Activated CD8-positive, alpha-beta memory T cell treated with anti-CD3 and anti-CD28 coated beads, Interleukin-2, amount 10 ng/mL, durations not matched to agents 7 days and 5 days (primary cell): ENCODE data around the gene PRSS8. TPM values are rescaled to one million over a fixed set of nuclear protein-coding genes. Genes with fewer than 3 reads are reported as not detected.

Experiments used
- ATAC-seq: fragments of 150-1000 bp; cut with Tn5 transposase; one replicate; pipeline ENCODE4 v1.10.0; 2021; ENCODE audit warnings: moderate library complexity
- CTCF ChIA-PET: fragments of 350-600 bp; sonication (Branson Sonifier 250); formaldehyde crosslinking; loops from one replicate; lab custom pipeline; 2021; ENCODE audit warnings: antibody characterized with exemption; lab: Charles Lee
- DNase-seq: peaks from one replicate; pipeline ENCODE4 v3.0.0-alpha.2; 2020
- H3K27ac Mint-ChIP-seq: one replicate; pipeline ENCODE4 v1.8.0; 2021; ENCODE audit warnings: mild to moderate bottlenecking, mixed read lengths
- H3K27me3 Mint-ChIP-seq: one replicate; pipeline ENCODE4 v1.8.0; 2021; ENCODE audit warnings: mixed read lengths
- H3K36me3 Mint-ChIP-seq: one replicate; pipeline ENCODE4 v1.8.0; 2021; ENCODE audit warnings: mild to moderate bottlenecking, mixed read lengths
- H3K4me1 Mint-ChIP-seq: one replicate; pipeline ENCODE4 v1.8.0; 2021; ENCODE audit warnings: mixed read lengths
- H3K4me3 Mint-ChIP-seq: one replicate; pipeline ENCODE4 v1.8.0; 2021; ENCODE audit warnings: mild to moderate bottlenecking, moderate library complexity, mixed read lengths
- H3K9me3 Mint-ChIP-seq: one replicate; pipeline ENCODE4 v1.8.0; 2022; ENCODE audit warnings: low read depth, mixed read lengths
- total RNA-seq, 2 experiments: library from RNA; stranded (reverse); gene quantifications; one replicate each; pipeline ENCODE4 v1.2.3, GENCODE V29; 2021

Gene PRSS8
- total RNA-seq, 2 experiments from 2014 or later, result not detected

GRCh38 chr16:31113121-31114120, 22.1 kb downstream of the PRSS8 start:
- Mint-ChIP-seq H3K4me3 (no peak overlapping the region), H3K4me1 (peaks cover 29% of the 10 kb centered on the region), H3K27me3 (no peaks in the 10 kb centered on the region), H3K27ac (peak overlapping the region; percentile 52), H3K9me3 (no peaks in the 10 kb centered on the region), H3K36me3 (peaks cover 17% of the 10 kb centered on the region)
- DNase-seq, result no peak
- no peak for ATAC-seq
- CTCF ChIA-PET, result interaction anchor here (1.4 kb wide), 1 partner anchor 12 kb away, joined by 4 read pairs; no protein-coding TSS in a partner anchor

DNA sequence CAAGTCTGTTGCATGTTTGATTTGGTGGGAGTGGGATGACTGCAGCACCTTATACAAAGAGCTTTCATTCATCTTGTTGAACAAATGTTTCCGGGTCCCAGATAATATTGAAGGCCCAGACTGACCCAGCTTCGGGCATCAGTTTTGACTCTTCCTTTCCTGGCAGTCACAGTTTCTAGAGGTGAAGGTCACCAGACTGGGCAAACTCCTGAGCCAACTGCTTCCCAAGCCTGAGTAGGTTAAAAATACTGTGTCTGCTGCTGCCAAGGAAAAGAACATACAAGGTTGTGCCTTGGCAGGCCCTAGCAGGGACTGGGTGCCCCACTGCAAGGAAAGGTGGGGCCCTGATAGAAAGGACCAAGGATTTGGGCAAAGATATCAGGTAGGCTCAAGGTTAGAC, 22.8 kb downstream of the PRSS8 start:
- peaks cover 17% of the 10 kb centered on the region for H3K36me3 Mint-ChIP-seq
- peaks cover 27% of the 10 kb centered on the region for H3K4me1 Mint-ChIP-seq
- CTCF ChIA-PET, result interaction anchor here (1.4 kb wide), 1 partner anchor 12 kb away, joined by 4 read pairs; no protein-coding TSS in a partner anchor
- DNase-seq, result no peak
- H3K27ac Mint-ChIP-seq, result peak overlapping the region; percentile 27
- no peaks in the 10 kb centered on the region for H3K27me3 Mint-ChIP-seq
- no peak overlapping the region for H3K4me3 Mint-ChIP-seq
- H3K9me3 Mint-ChIP-seq, result no peaks in the 10 kb centered on the region
- ATAC-seq, result no peak

- no peak overlapping the region for H3K4me3 Mint-ChIP-seq
- no peaks in the 10 kb centered on the region for H3K9me3 Mint-ChIP-seq
- ATAC-seq (no peak), DNase-seq (no peak)
- H3K4me1 Mint-ChIP-seq, result peaks cover 29% of the 10 kb centered on the region
- CTCF ChIA-PET, result interaction anchor here (1.2 to 1.4 kb wide), 2 partner anchors 11 to 31 kb away, joined by 3 to 4 read pairs; no protein-coding TSS in a partner anchor
- H3K27ac Mint-ChIP-seq, result peak overlapping the region; percentile 13
- peaks cover 17% of the 10 kb centered on the region for H3K36me3 Mint-ChIP-seq
- no peaks in the 10 kb centered on the region for H3K27me3 Mint-ChIP-seq
Measured at GRCh38 chr16:31111881-31112466, 23.6 kb downstream of the PRSS8 start.

GRCh38 chr16:31110106-31111034, 25.2 kb downstream of the PRSS8 start:
- DNase-seq (no peak), ATAC-seq (no peak)
- Mint-ChIP-seq H3K27ac (no peak overlapping the region), H3K4me3 (no peak overlapping the region), H3K36me3 (peaks cover 17% of the 10 kb centered on the region), H3K27me3 (no peaks in the 10 kb centered on the region), H3K4me1 (peaks cover 29% of the 10 kb centered on the region), H3K9me3 (no peaks in the 10 kb centered on the region)
- CTCF ChIA-PET, result no interaction called here

- Mint-ChIP-seq H3K27ac (peak overlapping the region; percentile 38), H3K27me3 (no peaks in the 10 kb centered on the region), H3K9me3 (no peaks in the 10 kb centered on the region), H3K36me3 (peaks cover 17% of the 10 kb centered on the region), H3K4me1 (peaks cover 29% of the 10 kb centered on the region), H3K4me3 (peak overlapping the region; percentile 66)
- CTCF ChIA-PET, result no interaction called here
- no peak for DNase-seq
- no peak for ATAC-seq
Measured at GRCh38 chr16:31109622-31110021, 25.9 kb downstream of the PRSS8 start.

- CTCF ChIA-PET, result interaction anchor here (1.0 kb wide), 1 partner anchor 155 kb away, joined by 3 read pairs; no protein-coding TSS in a partner anchor
- no peaks in the 10 kb centered on the region for H3K27me3 Mint-ChIP-seq
- no peak for ATAC-seq
- peak overlapping the region; percentile 71 for H3K4me3 Mint-ChIP-seq
- peak overlapping the region; percentile 64 for H3K27ac Mint-ChIP-seq
- H3K36me3 Mint-ChIP-seq, result peaks cover 17% of the 10 kb centered on the region
- H3K4me1 Mint-ChIP-seq, result peaks cover 26% of the 10 kb centered on the region
- DNase-seq, result no peak
- no peaks in the 10 kb centered on the region for H3K9me3 Mint-ChIP-seq
Measured at GRCh38 chr16:31108794-31109558, 26.6 kb downstream of the PRSS8 start.

- peak within 1 kb of the TSS; percentile 86 for H3K27ac Mint-ChIP-seq
- H3K4me1 Mint-ChIP-seq, result peaks cover 22% of the 10 kb centered on the region
- no peaks in the 10 kb centered on the region for H3K9me3 Mint-ChIP-seq
- DNase-seq, result peak; percentile 87
- peak; percentile 94 for ATAC-seq
- peaks cover 17% of the 10 kb centered on the region for H3K36me3 Mint-ChIP-seq
- no peaks in the 10 kb centered on the region for H3K27me3 Mint-ChIP-seq
- H3K4me3 Mint-ChIP-seq, result peak within 1 kb of the TSS; percentile 80
- CTCF ChIA-PET, result interaction anchor here (1.0 to 2.0 kb wide), 4 partner anchors 9 to 154 kb away, joined by 3 to 11 read pairs (median 4); partner anchors contain the start of gene KAT8
Measured at GRCh38 chr16:31108035-31108793, 27.3 kb downstream of the PRSS8 start, which contains the start of gene BCKDK. Gene BCKDK (plus strand): TSS chr16:31108386. CDS start chr16:31109224, 838 bp downstream.

- CTCF ChIA-PET, result interaction anchor here (1.1 to 2.0 kb wide), 3 partner anchors 9 to 35 kb away, joined by 3 to 11 read pairs (median 4); partner anchors contain the start of gene KAT8
- peak overlapping the region; percentile 86 for H3K27ac Mint-ChIP-seq
Measured at GRCh38 chr16:31107465-31107867, 28.1 kb downstream of the PRSS8 start.

DNA sequence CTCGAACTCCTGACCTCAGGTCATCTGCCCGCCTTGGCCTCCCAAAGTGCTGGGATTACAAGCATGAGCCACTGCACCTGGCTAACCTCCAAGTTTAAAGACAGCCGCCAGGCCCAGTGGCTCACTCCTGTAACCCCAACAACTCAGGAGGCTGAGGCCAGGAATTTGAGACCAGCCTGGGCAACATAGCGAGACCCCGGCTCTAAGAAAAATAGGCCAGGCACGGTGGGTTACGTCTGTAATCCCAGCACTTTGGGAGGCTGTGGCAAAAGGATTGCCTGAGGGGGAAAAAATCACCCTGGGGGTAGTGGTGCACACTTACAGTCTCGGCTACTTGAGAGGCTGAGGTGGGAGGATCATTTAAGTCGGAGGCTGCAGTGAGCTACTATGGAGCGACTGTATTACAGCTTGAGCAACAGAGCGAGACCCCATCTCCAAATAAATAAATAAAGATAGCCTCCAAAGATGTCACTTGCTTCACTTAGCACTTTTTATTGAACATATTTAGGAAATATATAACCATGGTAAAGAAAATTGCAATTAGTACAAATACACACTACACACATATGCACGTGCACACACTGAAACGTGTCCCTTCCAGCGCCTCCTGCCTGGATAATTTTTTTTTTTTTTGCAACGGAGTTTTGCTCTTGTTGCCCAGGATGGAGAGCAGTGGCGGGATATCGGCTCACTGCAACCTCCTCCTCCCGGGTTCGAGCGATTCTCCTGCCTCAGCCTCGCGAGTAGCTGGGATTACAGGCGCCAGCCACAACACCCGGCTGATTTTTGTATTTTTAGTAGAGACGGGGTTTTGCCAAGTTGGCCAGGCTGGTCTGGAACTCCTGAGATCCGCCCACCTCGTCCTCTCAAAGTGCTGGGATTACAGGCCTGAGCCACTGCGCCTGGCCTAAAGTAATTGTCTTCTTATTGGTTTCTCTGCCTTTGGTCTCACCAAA, 28.7 kb downstream of the PRSS8 start:
- H3K4me3 Mint-ChIP-seq, result peak overlapping the region; percentile 80
- H3K4me1 Mint-ChIP-seq, result peaks cover 22% of the 10 kb centered on the region
- peak overlapping the region; percentile 86 for H3K27ac Mint-ChIP-seq
- H3K36me3 Mint-ChIP-seq, result peaks cover 10% of the 10 kb centered on the region
- no peaks in the 10 kb centered on the region for H3K9me3 Mint-ChIP-seq
- DNase-seq (no peak), ATAC-seq (no peak)
- no peaks in the 10 kb centered on the region for H3K27me3 Mint-ChIP-seq
- CTCF ChIA-PET, result interaction anchor here (0.7 to 2.0 kb wide), 2 partner anchors 11 to 36 kb away, joined by 3 to 11 read pairs; no protein-coding TSS in a partner anchor

More at GRCh38 chr16:31107465-31107867, 28.1 kb downstream of the PRSS8 start:
- DNase-seq (peak; percentile 51), ATAC-seq (peak; percentile 22)
- Mint-ChIP-seq H3K36me3 (peaks cover 15% of the 10 kb centered on the region), H3K27me3 (no peaks in the 10 kb centered on the region), H3K4me1 (peaks cover 22% of the 10 kb centered on the region), H3K9me3 (no peaks in the 10 kb centered on the region), H3K4me3 (peak overlapping the region; percentile 80)

GRCh38 chr16:31105677-31106213, 29.8 kb downstream of the PRSS8 start:
- no peaks in the 10 kb centered on the region for H3K27me3 Mint-ChIP-seq
- peaks cover 10% of the 10 kb centered on the region for H3K36me3 Mint-ChIP-seq
- no peak overlapping the region for H3K4me3 Mint-ChIP-seq
- peak overlapping the region; percentile 75 for H3K27ac Mint-ChIP-seq
- DNase-seq (peak; percentile 89), ATAC-seq (peak; percentile 59)
- H3K9me3 Mint-ChIP-seq, result no peaks in the 10 kb centered on the region
- CTCF ChIA-PET, result no interaction called here
- peaks cover 22% of the 10 kb centered on the region for H3K4me1 Mint-ChIP-seq
